A549 (cell line): ENCODE data around the gene CSTF2T.

Experiments used
- CEBPB ChIP-seq, 2 experiments: fragments of >200 bp in 1 of 2; sonication (Bioruptor Twin) in 1 of 2; formaldehyde crosslinking in 1 of 2; IDR thresholded peaks; 2 replicates each; pipeline ENCODE4 v1.6.1; 2012 to 2016
- CTCF ChIP-seq: fragments of >200 bp; sonication (Bioruptor Twin); formaldehyde crosslinking; IDR thresholded peaks from 3 replicates; pipeline ENCODE4 v1.5.1; 2016
- E2F6 ChIP-seq: IDR thresholded peaks from 2 replicates; pipeline ENCODE4 v1.6.1; 2012; ENCODE audit warnings: low read depth, borderline replicate concordance
- NFE2L2 ChIP-seq: fragments of 150-350 bp; conservative IDR thresholded peaks from 2 replicates; pipeline ENCODE4 v1.6.1; 2014; ENCODE audit warnings: low read length
- PBX3 ChIP-seq: IDR thresholded peaks from 2 replicates; pipeline ENCODE4 v1.6.1; 2012
- POLR2A ChIP-seq: IDR thresholded peaks from 2 replicates; pipeline ENCODE4 v1.6.1; 2012; ENCODE audit warnings: mild to moderate bottlenecking, low read length
- POLR2AphosphoS2 ChIP-seq: conservative IDR thresholded peaks from 2 replicates; pipeline ENCODE4 v1.6.1; 2012; ENCODE audit warnings: low read length, improper control_type of control experiment, inconsistent platforms
- SMC3 ChIP-seq: fragments of >200 bp; sonication (Bioruptor Twin); formaldehyde crosslinking; IDR thresholded peaks from 3 replicates; pipeline ENCODE4 v1.6.1; 2018; ENCODE audit warnings: inconsistent platforms
- TF ChIP-seq, protein P1 (sequence below): fragments of 200-600 bp; sonication (generic); IDR thresholded peaks from 2 replicates; pipeline ENCODE4 v1.6.1; 2016; ENCODE audit warnings: antibody characterized with exemption, mild to moderate bottlenecking, moderate library complexity
- TF ChIP-seq, protein P2 (sequence below): fragments of >200 bp; sonication (Bioruptor Twin); formaldehyde crosslinking; IDR thresholded peaks from 3 replicates; pipeline ENCODE4 v1.6.1; 2016

GRCh38 chr10:51659344-51659743, 40.1 kb downstream of the CSTF2T start:
- TF ChIP-seq, protein P1, sequence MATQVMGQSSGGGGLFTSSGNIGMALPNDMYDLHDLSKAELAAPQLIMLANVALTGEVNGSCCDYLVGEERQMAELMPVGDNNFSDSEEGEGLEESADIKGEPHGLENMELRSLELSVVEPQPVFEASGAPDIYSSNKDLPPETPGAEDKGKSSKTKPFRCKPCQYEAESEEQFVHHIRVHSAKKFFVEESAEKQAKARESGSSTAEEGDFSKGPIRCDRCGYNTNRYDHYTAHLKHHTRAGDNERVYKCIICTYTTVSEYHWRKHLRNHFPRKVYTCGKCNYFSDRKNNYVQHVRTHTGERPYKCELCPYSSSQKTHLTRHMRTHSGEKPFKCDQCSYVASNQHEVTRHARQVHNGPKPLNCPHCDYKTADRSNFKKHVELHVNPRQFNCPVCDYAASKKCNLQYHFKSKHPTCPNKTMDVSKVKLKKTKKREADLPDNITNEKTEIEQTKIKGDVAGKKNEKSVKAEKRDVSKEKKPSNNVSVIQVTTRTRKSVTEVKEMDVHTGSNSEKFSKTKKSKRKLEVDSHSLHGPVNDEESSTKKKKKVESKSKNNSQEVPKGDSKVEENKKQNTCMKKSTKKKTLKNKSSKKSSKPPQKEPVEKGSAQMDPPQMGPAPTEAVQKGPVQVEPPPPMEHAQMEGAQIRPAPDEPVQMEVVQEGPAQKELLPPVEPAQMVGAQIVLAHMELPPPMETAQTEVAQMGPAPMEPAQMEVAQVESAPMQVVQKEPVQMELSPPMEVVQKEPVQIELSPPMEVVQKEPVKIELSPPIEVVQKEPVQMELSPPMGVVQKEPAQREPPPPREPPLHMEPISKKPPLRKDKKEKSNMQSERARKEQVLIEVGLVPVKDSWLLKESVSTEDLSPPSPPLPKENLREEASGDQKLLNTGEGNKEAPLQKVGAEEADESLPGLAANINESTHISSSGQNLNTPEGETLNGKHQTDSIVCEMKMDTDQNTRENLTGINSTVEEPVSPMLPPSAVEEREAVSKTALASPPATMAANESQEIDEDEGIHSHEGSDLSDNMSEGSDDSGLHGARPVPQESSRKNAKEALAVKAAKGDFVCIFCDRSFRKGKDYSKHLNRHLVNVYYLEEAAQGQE = no peak
- no peak for TF ChIP-seq CTCF
- TF ChIP-seq POLR2A = no peak
- no peak for TF ChIP-seq CEBPB (IDR thresholded peaks at IDR 0.05)
- no peak for TF ChIP-seq SMC3
- TF ChIP-seq, protein P2, sequence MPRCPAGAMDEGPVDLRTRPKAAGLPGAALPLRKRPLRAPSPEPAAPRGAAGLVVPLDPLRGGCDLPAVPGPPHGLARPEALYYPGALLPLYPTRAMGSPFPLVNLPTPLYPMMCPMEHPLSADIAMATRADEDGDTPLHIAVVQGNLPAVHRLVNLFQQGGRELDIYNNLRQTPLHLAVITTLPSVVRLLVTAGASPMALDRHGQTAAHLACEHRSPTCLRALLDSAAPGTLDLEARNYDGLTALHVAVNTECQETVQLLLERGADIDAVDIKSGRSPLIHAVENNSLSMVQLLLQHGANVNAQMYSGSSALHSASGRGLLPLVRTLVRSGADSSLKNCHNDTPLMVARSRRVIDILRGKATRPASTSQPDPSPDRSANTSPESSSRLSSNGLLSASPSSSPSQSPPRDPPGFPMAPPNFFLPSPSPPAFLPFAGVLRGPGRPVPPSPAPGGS = no peak
- TF ChIP-seq POLR2AphosphoS2 = no peak
- no peak for TF ChIP-seq NFE2L2
- TF ChIP-seq PBX3 = no peak
- no peak for TF ChIP-seq E2F6
